OCI-LY1 (cell line): ENCODE results near the gene CXCL17.

ENCODE experiments used
- H2AFZ ChIP-seq: fragments of 200-600 bp; sonication (generic), shearing (Covaris generic); 2 replicates; pipeline ENCODE4 v1.6.0; 2014; ENCODE audit warnings: antibody characterized with exemption, mild to moderate bottlenecking, low read length
- H3F3A ChIP-seq: fragments of 200-600 bp; sonication (generic), shearing (Covaris generic); 2 replicates; pipeline ENCODE4 v1.6.0; 2014; ENCODE audit warnings: mild to moderate bottlenecking, antibody characterized with exemption, low read length, moderate library complexity; ENCODE audit not compliant: insufficient read depth
- H3K27ac ChIP-seq: fragments of 200-600 bp; sonication (generic); 2 replicates; pipeline ENCODE4 v1.5.1; 2014; ENCODE audit warnings: low read length, mixed run types, mild to moderate bottlenecking, low read depth; ENCODE audit not compliant: poor library complexity, severe bottlenecking
- H3K27me3 ChIP-seq: fragments of 200-600 bp; sonication (generic); 2 replicates; pipeline ENCODE4 v1.6.0; 2014; ENCODE audit warnings: antibody characterized with exemption, mild to moderate bottlenecking, low read length, moderate library complexity; ENCODE audit not compliant: insufficient read depth
- H3K36me3 ChIP-seq: fragments of 200-600 bp; sonication (generic); 2 replicates; pipeline ENCODE4 v1.6.1; 2014; ENCODE audit warnings: mild to moderate bottlenecking, antibody characterized with exemption, low read length, moderate library complexity, mixed read lengths; ENCODE audit not compliant: insufficient read depth
- H3K4me1 ChIP-seq: fragments of 200-600 bp; sonication (generic); 2 replicates; pipeline ENCODE4 v1.5.1; 2014; ENCODE audit warnings: mild to moderate bottlenecking, low read length, moderate library complexity; ENCODE audit not compliant: insufficient read depth, severe bottlenecking
- H3K4me2 ChIP-seq: fragments of 200-600 bp; sonication (generic), shearing (Covaris generic); 2 replicates; pipeline ENCODE4 v1.6.1; 2014; ENCODE audit warnings: low read length
- H3K4me3 ChIP-seq: fragments of 200-600 bp; sonication (generic); 2 replicates; pipeline ENCODE4 v1.5.1; 2014; ENCODE audit warnings: low read length, low read depth, mild to moderate bottlenecking, mixed read lengths; ENCODE audit not compliant: poor library complexity, severe bottlenecking
- H3K79me2 ChIP-seq: fragments of 200-600 bp; shearing (Covaris generic); 2 replicates; pipeline ENCODE4 v1.6.1; 2016; ENCODE audit warnings: mixed run types, low read length, mixed read lengths; ENCODE audit not compliant: insufficient read depth
- H3K9ac ChIP-seq: fragments of 200-600 bp; sonication (generic), shearing (Covaris generic); 2 replicates; pipeline ENCODE4 v1.6.1; 2014; ENCODE audit warnings: mild to moderate bottlenecking, low read length, mixed read lengths
- H3K9me2 ChIP-seq: fragments of 200-600 bp; sonication (generic), shearing (Covaris generic); 2 replicates; pipeline ENCODE4 v1.6.1; 2014; ENCODE audit warnings: low read depth, mild to moderate bottlenecking, low read length, mixed read lengths
- H3K9me3 ChIP-seq: fragments of 200-600 bp; shearing (Covaris generic); 2 replicates; pipeline ENCODE4 v1.6.1; 2014; ENCODE audit warnings: low read length, mixed read lengths
- H4K20me1 ChIP-seq: fragments of 200-600 bp; sonication (generic), shearing (Covaris generic); 2 replicates; pipeline ENCODE4 v1.6.0; 2016; ENCODE audit warnings: mild to moderate bottlenecking, low read length; ENCODE audit not compliant: insufficient read depth
- EZH2 ChIP-seq: fragments of 200-600 bp; sonication (generic), shearing (Covaris generic); IDR thresholded peaks from 2 replicates; pipeline ENCODE4 v1.8.0; 2017; ENCODE audit warnings: borderline replicate concordance, mixed run types, mild to moderate bottlenecking, antibody characterized with exemption, low read length, moderate library complexity, mixed read lengths
- TF ChIP-seq, protein P1 (sequence below): fragments of 200-600 bp; sonication (generic), shearing (Covaris generic); IDR thresholded peaks from 2 replicates; pipeline ENCODE4 v1.5.1; 2017; ENCODE audit warnings: mild to moderate bottlenecking, antibody characterized with exemption, low read length, moderate library complexity, mixed read lengths

CXCL17 gene

DNA sequence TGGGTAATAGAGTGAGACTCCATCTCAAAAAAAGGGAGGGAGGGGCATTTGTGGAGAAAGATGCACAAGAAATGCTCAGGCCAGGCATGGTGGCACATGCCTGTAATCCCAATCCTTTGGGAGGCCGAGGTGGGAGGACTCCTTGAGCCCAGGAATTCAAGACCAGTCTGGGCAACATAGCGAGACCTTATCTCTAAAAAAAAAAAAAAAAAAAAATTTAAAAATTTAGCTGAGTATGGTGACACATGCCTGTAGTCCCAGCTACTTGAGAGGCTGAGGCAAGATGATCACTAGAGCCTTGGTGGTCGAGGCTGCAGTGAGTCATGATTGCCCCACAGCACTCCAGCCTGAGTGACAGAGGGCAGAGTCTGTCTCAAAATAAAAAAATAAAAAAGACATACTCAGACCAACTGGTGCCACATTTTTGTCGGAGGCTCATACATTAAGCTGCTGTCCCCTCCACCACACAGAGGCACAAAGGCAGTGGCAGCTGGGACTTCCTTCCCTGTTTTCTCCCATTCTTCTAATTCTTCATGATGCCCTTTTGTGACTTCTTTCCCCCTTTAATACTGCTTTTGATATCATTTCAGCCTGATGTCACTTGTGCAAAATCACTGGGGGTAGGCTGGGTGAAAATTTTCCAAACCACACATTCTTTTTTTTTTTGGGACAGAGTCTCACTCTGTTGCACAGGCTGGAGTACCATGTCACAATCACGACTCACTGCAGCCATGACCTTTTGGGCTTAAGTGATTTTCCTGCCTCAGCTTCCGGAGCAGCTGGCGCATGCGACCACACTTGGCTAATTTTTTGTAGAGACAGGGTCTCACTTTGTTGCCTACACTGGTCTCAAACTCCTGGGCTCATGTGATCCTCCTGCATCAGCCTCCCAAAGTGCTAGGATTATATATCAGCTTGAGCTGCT, 26.8 kb upstream of the CXCL17 start:
- Histone ChIP-seq H3K9me3 (no peaks in the 10 kb centered on the region), H3K4me3 (no peak overlapping the region), H3K9me2 (no peaks in the 10 kb centered on the region), H3K4me1 (peaks cover 60% of the 10 kb centered on the region), H2AFZ (no peak overlapping the region), H3K9ac (no peak overlapping the region), H3K79me2 (no peaks in the 10 kb centered on the region), H4K20me1 (no peaks in the 10 kb centered on the region), H3K27me3 (no peaks in the 10 kb centered on the region), H3K27ac (peak overlapping the region; percentile 66), H3K4me2 (no peak overlapping the region), H3F3A (no peaks in the 10 kb centered on the region), H3K36me3 (no peaks in the 10 kb centered on the region)
- no peak for TF ChIP-seq EZH2
- TF ChIP-seq, protein P1, sequence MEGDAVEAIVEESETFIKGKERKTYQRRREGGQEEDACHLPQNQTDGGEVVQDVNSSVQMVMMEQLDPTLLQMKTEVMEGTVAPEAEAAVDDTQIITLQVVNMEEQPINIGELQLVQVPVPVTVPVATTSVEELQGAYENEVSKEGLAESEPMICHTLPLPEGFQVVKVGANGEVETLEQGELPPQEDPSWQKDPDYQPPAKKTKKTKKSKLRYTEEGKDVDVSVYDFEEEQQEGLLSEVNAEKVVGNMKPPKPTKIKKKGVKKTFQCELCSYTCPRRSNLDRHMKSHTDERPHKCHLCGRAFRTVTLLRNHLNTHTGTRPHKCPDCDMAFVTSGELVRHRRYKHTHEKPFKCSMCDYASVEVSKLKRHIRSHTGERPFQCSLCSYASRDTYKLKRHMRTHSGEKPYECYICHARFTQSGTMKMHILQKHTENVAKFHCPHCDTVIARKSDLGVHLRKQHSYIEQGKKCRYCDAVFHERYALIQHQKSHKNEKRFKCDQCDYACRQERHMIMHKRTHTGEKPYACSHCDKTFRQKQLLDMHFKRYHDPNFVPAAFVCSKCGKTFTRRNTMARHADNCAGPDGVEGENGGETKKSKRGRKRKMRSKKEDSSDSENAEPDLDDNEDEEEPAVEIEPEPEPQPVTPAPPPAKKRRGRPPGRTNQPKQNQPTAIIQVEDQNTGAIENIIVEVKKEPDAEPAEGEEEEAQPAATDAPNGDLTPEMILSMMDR = no peak

- H3K4me3 ChIP-seq = no peak overlapping the region
- H3K9me3 ChIP-seq = no peaks in the 10 kb centered on the region
- H3K4me1 ChIP-seq = peaks cover 67% of the 10 kb centered on the region
- no peak overlapping the region for H3K9ac ChIP-seq
- TF ChIP-seq, protein P1 = no peak
- TF ChIP-seq EZH2 = no peak
- no peaks in the 10 kb centered on the region for H3F3A ChIP-seq
- H3K27ac ChIP-seq = peak overlapping the region; percentile 8
- no peaks in the 10 kb centered on the region for H3K36me3 ChIP-seq
- no peaks in the 10 kb centered on the region for H3K27me3 ChIP-seq
- no peaks in the 10 kb centered on the region for H3K79me2 ChIP-seq
- H3K9me2 ChIP-seq = no peaks in the 10 kb centered on the region
- no peak overlapping the region for H3K4me2 ChIP-seq
- no peaks in the 10 kb centered on the region for H4K20me1 ChIP-seq
- H2AFZ ChIP-seq = no peak overlapping the region
Measured at GRCh38 chr19:42468273-42468796, 25.6 kb upstream of the CXCL17 start.

DNA sequence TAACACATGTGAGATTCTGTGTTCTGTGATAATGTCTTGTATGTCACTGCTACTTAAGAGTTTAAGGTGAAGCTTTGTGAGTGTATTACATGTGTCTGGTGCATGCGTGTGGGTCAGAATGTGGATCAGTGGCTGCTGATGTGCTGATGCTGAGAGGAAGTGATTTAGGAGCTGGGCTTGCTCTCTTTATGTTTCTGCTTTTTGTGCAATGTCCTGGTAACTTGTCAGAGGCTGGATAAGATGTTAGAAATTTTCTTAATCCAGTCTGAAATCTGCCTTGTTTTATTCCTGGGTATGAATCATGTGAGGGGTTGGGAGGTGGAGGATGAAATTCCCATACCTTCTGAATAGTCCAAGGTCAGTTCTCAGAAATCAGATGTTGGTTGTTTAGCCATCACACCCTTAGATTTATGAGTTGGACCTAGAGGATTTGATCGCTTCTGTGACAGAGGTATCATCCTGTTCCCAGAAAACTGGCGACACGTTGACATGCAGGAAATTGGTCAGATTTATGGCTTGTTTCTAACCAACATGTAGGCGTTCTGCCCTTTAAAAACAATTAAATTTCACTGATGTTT, 24.5 kb upstream of the CXCL17 start:
- no peaks in the 10 kb centered on the region for H3K9me2 ChIP-seq
- peak overlapping the region; percentile 99 for H3K27ac ChIP-seq
- no peak overlapping the region for H2AFZ ChIP-seq

More for the DNA sequence above, 24.5 kb upstream of the CXCL17 start:
- no peaks in the 10 kb centered on the region for H3K27me3 ChIP-seq
- TF ChIP-seq EZH2 = no peak
- TF ChIP-seq, protein P1 = no peak
- H3K36me3 ChIP-seq = no peaks in the 10 kb centered on the region
- peak overlapping the region; percentile 13 for H3K4me3 ChIP-seq
- no peaks in the 10 kb centered on the region for H3K9me3 ChIP-seq
- no peaks in the 10 kb centered on the region for H3K79me2 ChIP-seq
- H3F3A ChIP-seq = no peaks in the 10 kb centered on the region
- H3K4me1 ChIP-seq = peaks cover 75% of the 10 kb centered on the region
- H4K20me1 ChIP-seq = no peaks in the 10 kb centered on the region
- peak overlapping the region; percentile 75 for H3K9ac ChIP-seq
- peak overlapping the region; percentile 65 for H3K4me2 ChIP-seq
